ENCODE data around the gene GPR35.
A peak's percentile ranks its signal among the peaks of the same experiment; 100 is the strongest.

DNA sequence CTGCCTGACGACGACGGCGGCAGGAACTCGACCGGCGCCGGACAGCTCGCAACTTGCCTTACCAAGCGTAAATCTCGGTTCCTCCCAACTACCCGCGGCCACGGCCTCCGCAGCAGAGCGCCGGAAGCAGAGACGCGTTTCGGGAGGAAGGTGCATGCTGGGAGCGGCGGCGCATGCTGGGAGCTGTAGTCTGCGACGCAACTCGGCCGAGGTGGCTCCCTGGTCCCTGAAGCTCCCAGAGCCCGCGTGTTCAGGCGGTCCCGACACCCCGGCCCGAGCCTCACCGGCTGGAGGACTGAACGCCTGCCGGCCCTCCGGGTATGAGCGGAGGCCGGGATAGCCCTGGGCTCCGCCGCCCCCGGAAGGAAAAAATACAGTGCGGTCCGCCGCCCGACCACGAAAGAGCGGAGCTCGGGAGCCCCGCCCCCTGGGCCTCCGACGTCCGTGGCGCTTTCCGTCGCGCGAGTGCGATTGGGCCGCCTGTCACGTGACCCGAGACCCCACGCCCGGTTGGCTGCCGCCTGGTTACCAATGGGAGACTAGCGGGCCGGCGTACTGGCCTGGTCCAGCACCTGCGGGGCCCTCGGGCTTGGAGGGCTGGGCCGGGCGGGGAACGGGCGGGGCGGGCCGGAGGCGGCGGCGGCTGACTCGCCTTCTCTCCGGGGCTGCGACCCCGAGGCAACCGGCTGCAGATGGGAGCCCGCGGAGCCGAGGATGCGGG lies 38.9 kb upstream of the GPR35 start, which contains the start of gene CAPN10:
- TF ChIP-seq SUZ12 (IDR thresholded peaks at IDR 0.05): no peak; the same call in 1 of the 2 replicates
- TF ChIP-seq CTBP1 (IDR thresholded peaks at IDR 0.05; ENCODE audit: borderline replicate concordance): no peak
- TF ChIP-seq FOXA1 (IDR thresholded peaks at IDR 0.05): no peak
- no peak for TF ChIP-seq FOXK2 (IDR thresholded peaks at IDR 0.05)
- TF ChIP-seq ELF4 (IDR thresholded peaks at IDR 0.05): peak; percentile 59; the same call in 1 of the 2 replicates
- TF ChIP-seq TARDBP (IDR thresholded peaks at IDR 0.05): no peak
- no peak for TF ChIP-seq ARNT (IDR thresholded peaks at IDR 0.05)
- peak; percentile 86 for TF ChIP-seq L3MBTL2 (conservative IDR thresholded peaks at IDR 0.05)

Measured in HEK293T (cell line).